WTC11 (cell line): ENCODE measurements around the gene KCTD16. TPM values are rescaled to one million over a fixed set of nuclear protein-coding genes. Genes with fewer than 3 reads are reported as not detected.

Experiments
- ATAC-seq: fragments of 200-7000 bp; cut with Tn5 transposase; 2 replicates; pipeline ENCODE4 v1.10.0; 2021; ENCODE audit warnings: mild to moderate bottlenecking, moderate library complexity
- CTCF ChIA-PET: fragments of 300-600 bp; sonication (Branson Sonifier 250); formaldehyde crosslinking; loops from one replicate; lab custom pipeline; 2021; ENCODE audit warnings: antibody characterized with exemption; lab: Charles Lee
- POLR2A ChIA-PET: fragments of 350-600 bp; sonication (Branson Sonifier 250); formaldehyde crosslinking; loops from one replicate; lab custom pipeline; 2021; ENCODE audit warnings: antibody characterized with exemption; lab: Charles Lee
- DNase-seq: peaks from one replicate; pipeline ENCODE4 v3.0.0; 2021; ENCODE audit warnings: low spot score
- H3K27ac Mint-ChIP-seq: 2 replicates; pipeline ENCODE4 v1.8.0; 2021; ENCODE audit warnings: mixed read lengths
- H3K27me3 Mint-ChIP-seq: 2 replicates; pipeline ENCODE4 v1.8.0; 2021; ENCODE audit warnings: low read depth, mild to moderate bottlenecking, moderate library complexity, mixed read lengths
- H3K36me3 Mint-ChIP-seq: 2 replicates; pipeline ENCODE4 v1.8.0; 2021; ENCODE audit warnings: mixed read lengths
- H3K4me1 Mint-ChIP-seq: 2 replicates; pipeline ENCODE4 v1.8.0; 2022; ENCODE audit warnings: mixed read lengths
- H3K4me3 Mint-ChIP-seq: 2 replicates; pipeline ENCODE4 v1.8.0; 2021; ENCODE audit warnings: mild to moderate bottlenecking, moderate library complexity, mixed read lengths
- H3K9me3 Mint-ChIP-seq: 2 replicates; pipeline ENCODE4 v1.8.0; 2021; ENCODE audit warnings: mixed read lengths
- CDX4 ChIP-seq: fragments of 250-450 bp; sonication (Bioruptor Pico); IDR thresholded peaks from 2 replicates; pipeline ENCODE4 v1.9.0; 2021; ENCODE audit warnings: moderate library complexity, mild to moderate bottlenecking, inconsistent platforms, borderline replicate concordance
- E2F4 ChIP-seq: sonication (generic); formaldehyde crosslinking; IDR thresholded peaks from 2 replicates; pipeline ENCODE4 v1.8.1; 2022; ENCODE audit warnings: low read depth, mild to moderate bottlenecking, moderate library complexity, missing genetic modification reagents, borderline replicate concordance
- ELF4 ChIP-seq: sonication (generic); formaldehyde crosslinking; IDR thresholded peaks from 2 replicates; pipeline ENCODE4 v1.8.1; 2022; ENCODE audit warnings: low read depth, mild to moderate bottlenecking, moderate library complexity, missing genetic modification reagents
- FOXP1 ChIP-seq: sonication (generic); formaldehyde crosslinking; IDR thresholded peaks from 2 replicates; pipeline ENCODE4 v1.8.0; 2022; ENCODE audit warnings: missing genetic modification reagents, mild to moderate bottlenecking, moderate library complexity, borderline replicate concordance
- GRHL2 ChIP-seq: fragments of 250-450 bp; sonication (Bioruptor Pico); IDR thresholded peaks from 2 replicates; pipeline ENCODE4 v1.8.0; 2022; ENCODE audit warnings: mild to moderate bottlenecking, moderate library complexity; ENCODE audit not compliant: insufficient replicate concordance, severe bottlenecking
- HMGA2 ChIP-seq: fragments of 250-450 bp; sonication (Bioruptor Pico); IDR thresholded peaks from 2 replicates; pipeline ENCODE4 v1.4.0; 2021; ENCODE audit warnings: mild to moderate bottlenecking, moderate library complexity
- KAT7 ChIP-seq: sonication (generic); formaldehyde crosslinking; IDR thresholded peaks from 2 replicates; pipeline ENCODE4 v1.8.1; 2023; ENCODE audit warnings: missing genetic modification reagents, mild to moderate bottlenecking, borderline replicate concordance
- MXD4 ChIP-seq: fragments of 250-450 bp; sonication (Bioruptor Pico); IDR thresholded peaks from 2 replicates; pipeline ENCODE4 v1.8.0; 2021; ENCODE audit warnings: mild to moderate bottlenecking, moderate library complexity, borderline replicate concordance
- PRDM15 ChIP-seq: sonication (generic); formaldehyde crosslinking; IDR thresholded peaks from 2 replicates; pipeline ENCODE4 v1.8.0; 2022; ENCODE audit warnings: missing genetic modification reagents
- PRRX2 ChIP-seq: fragments of 250-450 bp; sonication (Bioruptor Pico); IDR thresholded peaks from 2 replicates; pipeline ENCODE4 v1.8.0; 2021; ENCODE audit warnings: mild to moderate bottlenecking
- SOX15 ChIP-seq: fragments of 250-450 bp; sonication (Bioruptor Pico); IDR thresholded peaks from 2 replicates; pipeline ENCODE4 v1.9.0; 2021; ENCODE audit warnings: mild to moderate bottlenecking
- USF1 ChIP-seq: sonication (generic); formaldehyde crosslinking; IDR thresholded peaks from 2 replicates; pipeline ENCODE4 v1.8.0; 2022; ENCODE audit warnings: mild to moderate bottlenecking, missing genetic modification reagents
- ZSCAN18 ChIP-seq: fragments of 250-450 bp; sonication (Bioruptor Pico); IDR thresholded peaks from 2 replicates; pipeline ENCODE4 v2.1.2; 2022; ENCODE audit warnings: mild to moderate bottlenecking, moderate library complexity
- total RNA-seq: library from RNA; stranded (reverse); gene quantifications from 3 replicates; pipeline ENCODE4 v1.2.3, GENCODE V29; 2021

KCTD16 gene
- total RNA-seq, 1 experiment from 2014 or later: 0.20 TPM

- Mint-ChIP-seq H3K4me3 (no peak overlapping the region), H3K4me1 (peaks cover 5% of the 10 kb centered on the region), H3K27ac (no peak overlapping the region), H3K36me3 (peaks cover 5% of the 10 kb centered on the region; the same call in 1 of the 2 replicates), H3K27me3 (no peaks in the 10 kb centered on the region; the same call in 1 of the 2 replicates), H3K9me3 (peaks cover 14% of the 10 kb centered on the region)
- no peak for ATAC-seq
- ChIA-PET POLR2A (no interaction called here), CTCF (interaction anchor here (0.7 kb wide), 1 partner anchor 9 kb away, joined by 3 read pairs; no protein-coding TSS in a partner anchor)
- no peak for DNase-seq
- TF ChIP-seq HMGA2 (CRISPR knock-in tag): peak; percentile 41; the same call in 1 of the 2 replicates
- no peak for TF ChIP-seq ZSCAN18 (CRISPR knock-in tag)
Measured at GRCh38 chr5:144273232-144274027, 102.8 kb downstream of the KCTD16 start.

GRCh38 chr5:144275329-144275728 is 104.7 kb downstream of the KCTD16 start:
- CTCF ChIA-PET: no interaction called here
- no peak for TF ChIP-seq HMGA2 (CRISPR knock-in tag)
- TF ChIP-seq CDX4 (CRISPR knock-in tag): no peak
- TF ChIP-seq FOXP1 (CRISPR knock-in tag): no peak
- no peak for TF ChIP-seq GRHL2 (CRISPR knock-in tag)
- no peak for TF ChIP-seq SOX15
- no peak for TF ChIP-seq ELF4 (CRISPR knock-in tag)
- TF ChIP-seq PRDM15 (CRISPR knock-in tag): no peak
- no peak for TF ChIP-seq USF1
- TF ChIP-seq E2F4: no peak
- no peak for TF ChIP-seq MXD4 (CRISPR knock-in tag)
- no peak for TF ChIP-seq PRRX2 (CRISPR knock-in tag)
- TF ChIP-seq KAT7 (CRISPR knock-in tag): no peak
- Mint-ChIP-seq H3K9me3 (peaks cover 19% of the 10 kb centered on the region), H3K27me3 (no peaks in the 10 kb centered on the region; the same call in 1 of the 2 replicates), H3K4me1 (no peaks in the 10 kb centered on the region), H3K4me3 (no peak overlapping the region), H3K27ac (no peak overlapping the region), H3K36me3 (no peaks in the 10 kb centered on the region)
- no peak for ATAC-seq
- no peak for DNase-seq
- POLR2A ChIA-PET: no interaction called here
